Esophagus squamous epithelium (tissue), 4 donors: ENCODE data around the gene NTF4.
"Not testable (repeated sequence)": the region's sequence is repeated elsewhere in the genome, so short reads cannot be mapped to it uniquely, and the experiment has no call there.

Experiments used
- CTCF ChIP-seq, 6 experiments: fragments of 450-650 bp in 4 of 6; fragments of 200-600 bp in 2 of 6; sonication (generic) in 2 of 6; IDR thresholded peaks; one replicate each; pipeline ENCODE4 v1.5.1; 2016 to 2019; ENCODE audit warnings: antibody characterized with exemption in 6 of 6, mild to moderate bottlenecking in 4 of 6, moderate library complexity in 4 of 6
- POLR2A ChIP-seq, 4 donors: fragments of 450-650 bp; IDR thresholded peaks; one replicate each; pipeline ENCODE4 v1.6.1; 2017; ENCODE audit warnings: antibody characterized with exemption in 4 of 4, mild to moderate bottlenecking in 4 of 4, moderate library complexity in 3 of 4

DNA sequence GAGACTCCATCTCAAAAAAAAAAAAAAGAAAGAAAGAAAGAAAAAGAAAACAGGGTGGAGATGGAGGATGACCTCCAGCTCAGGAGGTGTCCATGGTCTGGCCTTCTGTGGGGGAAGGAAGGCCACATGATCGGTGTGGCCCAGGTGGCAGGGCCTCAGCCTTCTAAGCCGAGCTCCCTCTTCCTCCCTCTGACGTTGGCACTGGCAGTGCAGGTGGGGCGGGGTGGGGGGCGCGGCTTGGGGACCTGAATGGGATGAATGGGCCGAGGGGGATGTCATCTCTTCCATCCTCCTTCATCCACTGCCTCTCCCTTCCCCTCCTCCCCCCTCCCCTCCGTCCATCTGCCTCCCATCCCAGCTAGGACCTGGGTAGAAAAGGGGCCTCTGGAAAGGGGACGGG is 24.9 kb downstream of the NTF4 start:
- not testable (repeated sequence) for TF ChIP-seq CTCF, POLR2A (IDR thresholded peaks at IDR 0.05)
